Measurements from ENCODE around the gene TRAPPC5.

The TRAPPC5 gene

DNA sequence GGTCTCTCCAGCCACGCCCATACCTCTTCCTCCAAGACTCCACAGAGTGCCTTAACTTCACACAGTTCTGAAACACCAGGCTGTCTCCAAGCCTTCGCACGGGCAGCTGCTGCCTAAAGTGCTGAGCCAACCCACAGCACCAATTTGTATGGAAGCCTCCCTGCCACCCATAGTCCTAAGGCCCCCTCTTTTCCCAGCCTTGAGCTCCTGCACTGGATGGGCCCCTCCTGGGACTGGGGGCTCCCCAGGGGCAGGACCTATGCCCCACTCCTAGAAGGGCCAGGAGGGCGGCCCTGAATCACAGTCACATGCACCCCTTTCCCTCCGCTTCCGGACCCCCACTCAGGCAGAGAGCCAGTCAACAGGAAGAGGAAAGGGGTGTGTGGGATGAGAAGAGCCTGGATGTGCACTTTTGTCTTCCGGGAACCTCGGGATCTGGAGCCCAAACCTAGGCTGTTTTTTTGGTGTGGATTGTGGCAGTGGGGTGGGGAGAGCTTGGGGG is 26.4 kb downstream of the TRAPPC5 start:
- Mint-ChIP-seq H3K27ac (peak overlapping the region; percentile 97), H3K4me1 (peaks cover 57% of the 10 kb centered on the region), H3K9me3 (no peaks in the 10 kb centered on the region), H3K4me3 (peak overlapping the region; percentile 71), H3K27me3 (no peaks in the 10 kb centered on the region), H3K36me3 (no peaks in the 10 kb centered on the region)
- DNase-seq (ENCODE audit: low spot score in 2 of 2) (no peak), ATAC-seq (ENCODE audit: low read depth) (no peak)

DNA sequence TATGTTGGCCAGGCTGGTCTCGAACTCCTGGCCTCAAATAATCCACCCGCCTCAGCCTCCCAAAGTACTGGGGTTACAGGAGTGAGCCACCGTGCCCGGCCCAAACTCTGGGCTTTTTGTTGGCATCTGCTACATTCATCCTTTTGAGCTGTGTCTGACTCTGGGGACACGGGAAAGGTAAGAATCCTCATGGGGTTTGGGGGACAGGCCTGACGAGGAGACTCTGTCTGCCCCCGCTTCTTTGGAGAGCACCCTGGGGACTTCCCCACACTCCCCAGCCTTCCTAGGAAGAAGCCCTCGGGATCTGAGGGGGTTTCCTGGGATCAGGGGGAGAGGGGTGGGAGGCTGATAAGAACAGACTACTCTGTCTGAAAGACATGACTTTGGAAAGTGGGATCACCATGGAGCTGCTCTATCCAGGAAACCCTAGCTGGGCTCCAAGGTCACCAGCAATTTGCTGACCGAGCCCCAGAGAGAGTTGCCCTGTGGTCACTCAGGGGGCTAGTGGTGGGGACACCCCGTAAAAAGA is 29.4 kb downstream of the TRAPPC5 start:
- H3K36me3 Mint-ChIP-seq, result no peaks in the 10 kb centered on the region
- no peak overlapping the region for H3K4me3 Mint-ChIP-seq
- H3K4me1 Mint-ChIP-seq, result peaks cover 41% of the 10 kb centered on the region
- no peaks in the 10 kb centered on the region for H3K9me3 Mint-ChIP-seq
- no peak for ATAC-seq (ENCODE audit: low read depth)
- H3K27ac Mint-ChIP-seq, result peak overlapping the region; percentile 7
- no peaks in the 10 kb centered on the region for H3K27me3 Mint-ChIP-seq
- no peak for DNase-seq (ENCODE audit: low spot score in 2 of 2)

DNA sequence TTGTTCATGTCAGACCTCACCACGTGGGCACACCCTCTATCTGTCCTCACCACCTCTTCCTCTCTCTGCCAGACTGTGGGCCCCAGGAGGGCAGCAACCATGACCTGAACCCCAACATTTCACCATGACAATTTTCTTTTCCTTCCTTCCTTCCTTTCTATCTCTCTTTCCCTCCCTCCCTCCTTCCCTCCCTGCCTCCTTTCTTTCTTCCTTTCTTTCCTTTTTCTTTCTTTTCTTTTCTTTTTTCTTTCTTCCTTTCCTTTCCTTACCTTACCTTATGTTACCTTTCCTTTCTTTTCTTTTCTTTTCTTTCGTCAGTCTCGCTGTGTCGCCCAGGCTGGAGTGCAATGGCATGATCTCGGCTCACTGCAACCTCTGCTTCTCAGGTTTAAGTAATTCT is 30.0 kb downstream of the TRAPPC5 start:
- ATAC-seq (ENCODE audit: low read depth) (no peak), DNase-seq (ENCODE audit: low spot score in 2 of 2) (no peak)
- Mint-ChIP-seq H3K4me3 (peak overlapping the region; percentile 3), H3K36me3 (no peaks in the 10 kb centered on the region), H3K9me3 (no peaks in the 10 kb centered on the region), H3K27ac (peak overlapping the region; percentile 46), H3K4me1 (peaks cover 38% of the 10 kb centered on the region), H3K27me3 (no peaks in the 10 kb centered on the region)

DNA sequence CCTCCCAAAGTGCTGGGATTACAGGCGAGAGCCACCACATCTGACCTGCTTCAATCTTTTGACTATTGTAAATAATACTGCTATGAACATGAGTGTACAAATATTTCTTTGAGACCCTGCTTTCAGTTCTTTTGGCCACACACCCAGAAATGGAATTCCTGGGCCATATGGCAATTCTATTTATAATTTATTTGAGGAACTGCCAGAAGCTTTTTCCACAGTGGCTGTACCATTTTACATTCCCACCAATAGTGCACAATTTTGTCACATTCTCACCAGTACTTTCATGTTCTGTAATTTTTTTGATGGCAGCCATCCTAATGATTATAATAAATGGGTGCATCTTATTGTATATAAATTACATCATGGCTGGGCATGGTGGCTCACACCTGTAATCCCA is 35.0 kb downstream of the TRAPPC5 start:
- peaks cover 21% of the 10 kb centered on the region for H3K4me1 Mint-ChIP-seq
- H3K27ac Mint-ChIP-seq, result peak overlapping the region; percentile 45

DNA sequence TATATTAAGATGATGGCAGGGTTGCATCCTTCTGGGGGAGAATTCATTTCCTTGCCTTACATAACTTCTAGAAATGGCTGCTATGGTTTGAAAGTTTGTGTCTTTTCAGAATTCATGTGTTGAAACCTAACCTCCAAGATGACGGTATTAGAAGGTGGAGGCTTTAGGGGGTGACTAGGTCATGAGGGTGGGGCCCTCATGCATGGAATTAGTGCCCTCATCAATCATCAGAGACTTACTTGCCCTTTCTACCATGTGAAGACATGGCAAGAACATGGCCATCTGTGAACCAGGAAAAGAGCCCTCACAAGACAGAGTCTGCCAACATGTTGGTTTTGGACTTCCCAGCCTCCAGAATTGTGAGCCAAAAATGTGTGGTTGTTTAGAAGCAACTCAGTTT is 36.1 kb downstream of the TRAPPC5 start:
- no peak for ATAC-seq (ENCODE audit: low read depth)
- no peaks in the 10 kb centered on the region for H3K9me3 Mint-ChIP-seq
- H3K4me3 Mint-ChIP-seq, result no peak overlapping the region
- H3K27me3 Mint-ChIP-seq, result no peaks in the 10 kb centered on the region
- no peak overlapping the region for H3K27ac Mint-ChIP-seq
- peaks cover 3% of the 10 kb centered on the region for H3K36me3 Mint-ChIP-seq
- peaks cover 19% of the 10 kb centered on the region for H3K4me1 Mint-ChIP-seq
- no peak for DNase-seq (ENCODE audit: low spot score in 2 of 2)

More for the DNA sequence above, 35.0 kb downstream of the TRAPPC5 start:
- no peak overlapping the region for H3K4me3 Mint-ChIP-seq
- DNase-seq (ENCODE audit: low spot score in 2 of 2) (no peak), ATAC-seq (ENCODE audit: low read depth) (no peak)
- H3K36me3 Mint-ChIP-seq, result peaks cover 3% of the 10 kb centered on the region
- no peaks in the 10 kb centered on the region for H3K9me3 Mint-ChIP-seq
- H3K27me3 Mint-ChIP-seq, result no peaks in the 10 kb centered on the region

DNA sequence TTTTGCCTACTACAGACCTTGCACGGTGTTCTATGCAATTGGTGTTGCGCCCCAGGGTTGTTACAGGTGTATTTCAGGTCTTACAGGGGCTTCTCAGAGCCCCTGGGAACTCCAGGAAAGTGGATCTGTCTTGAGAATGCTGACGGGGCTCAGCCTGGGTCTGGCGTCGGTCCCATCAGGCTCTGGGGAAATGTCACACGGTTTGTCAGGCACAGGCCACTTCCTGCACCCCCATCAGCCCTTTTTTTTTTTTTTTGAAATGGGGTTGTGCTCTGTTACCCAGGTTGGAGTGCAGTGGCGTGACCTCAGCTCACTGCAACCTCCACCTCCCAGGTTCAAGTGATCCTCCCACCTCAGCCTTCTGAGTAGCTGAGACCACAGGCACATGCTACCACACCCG is 38.0 kb downstream of the TRAPPC5 start:
- Mint-ChIP-seq H3K4me3 (peak overlapping the region; percentile 37), H3K4me1 (peaks cover 28% of the 10 kb centered on the region), H3K9me3 (no peaks in the 10 kb centered on the region), H3K27me3 (no peaks in the 10 kb centered on the region), H3K36me3 (peaks cover 3% of the 10 kb centered on the region), H3K27ac (peak overlapping the region; percentile 76)
- DNase-seq (ENCODE audit: low spot score in 2 of 2), result no peak
- ATAC-seq (ENCODE audit: low read depth), result peak; percentile 85

DNA sequence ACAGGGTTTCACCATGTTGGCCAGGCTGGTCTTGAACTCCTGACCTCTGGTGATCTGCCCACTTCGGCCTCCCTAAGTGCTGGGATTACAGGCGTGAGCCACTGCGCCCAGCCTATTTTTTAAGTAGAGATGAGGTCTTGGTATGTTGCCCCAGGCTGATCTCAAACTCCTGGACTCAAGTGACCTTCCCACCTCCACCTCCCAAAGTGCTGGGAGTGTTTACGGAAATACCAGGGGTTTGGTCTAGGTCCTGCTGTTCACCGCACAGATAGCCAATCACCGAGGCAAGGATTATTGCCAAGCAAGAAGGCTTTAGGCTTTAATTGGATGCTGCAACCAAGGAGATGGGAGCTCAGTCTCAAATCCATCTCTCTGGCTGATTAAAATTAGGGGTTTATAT is 39.7 kb downstream of the TRAPPC5 start:
- no peaks in the 10 kb centered on the region for H3K9me3 Mint-ChIP-seq
- DNase-seq (ENCODE audit: low spot score in 2 of 2) (no peak), ATAC-seq (ENCODE audit: low read depth) (no peak)
- H3K27ac Mint-ChIP-seq, result no peak overlapping the region
- H3K27me3 Mint-ChIP-seq, result no peaks in the 10 kb centered on the region
- peaks cover 3% of the 10 kb centered on the region for H3K36me3 Mint-ChIP-seq
- peaks cover 21% of the 10 kb centered on the region for H3K4me1 Mint-ChIP-seq
- H3K4me3 Mint-ChIP-seq, result no peak overlapping the region

DNA sequence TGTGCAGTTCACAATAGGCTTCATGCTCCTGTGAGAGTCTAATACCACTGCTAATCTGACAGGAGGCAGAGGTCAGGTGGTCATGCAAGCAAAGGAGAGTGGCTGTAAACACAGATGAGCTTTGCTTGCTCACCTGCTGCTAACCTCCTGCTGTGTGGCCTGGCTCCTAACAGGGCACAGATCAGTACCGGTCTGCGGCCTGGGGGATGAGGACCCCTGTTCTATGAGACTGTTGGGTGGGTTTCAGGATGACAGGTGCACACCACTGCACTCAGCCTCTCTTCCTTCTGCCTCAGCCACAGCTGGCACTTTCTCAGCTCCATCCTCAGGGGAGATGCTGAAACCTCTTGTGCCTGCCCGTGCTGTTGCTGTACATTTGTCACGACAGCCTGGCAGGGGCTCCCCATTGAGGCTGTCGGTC is 41.6 kb downstream of the TRAPPC5 start:
- peaks cover 15% of the 10 kb centered on the region for H3K4me1 Mint-ChIP-seq
- peaks cover under 1% of the 10 kb centered on the region for H3K27me3 Mint-ChIP-seq
- H3K4me3 Mint-ChIP-seq, result no peak overlapping the region
- no peaks in the 10 kb centered on the region for H3K36me3 Mint-ChIP-seq
- ATAC-seq (ENCODE audit: low read depth) (no peak), DNase-seq (ENCODE audit: low spot score in 2 of 2) (no peak)
- no peak overlapping the region for H3K27ac Mint-ChIP-seq
- H3K9me3 Mint-ChIP-seq, result no peaks in the 10 kb centered on the region

DNA sequence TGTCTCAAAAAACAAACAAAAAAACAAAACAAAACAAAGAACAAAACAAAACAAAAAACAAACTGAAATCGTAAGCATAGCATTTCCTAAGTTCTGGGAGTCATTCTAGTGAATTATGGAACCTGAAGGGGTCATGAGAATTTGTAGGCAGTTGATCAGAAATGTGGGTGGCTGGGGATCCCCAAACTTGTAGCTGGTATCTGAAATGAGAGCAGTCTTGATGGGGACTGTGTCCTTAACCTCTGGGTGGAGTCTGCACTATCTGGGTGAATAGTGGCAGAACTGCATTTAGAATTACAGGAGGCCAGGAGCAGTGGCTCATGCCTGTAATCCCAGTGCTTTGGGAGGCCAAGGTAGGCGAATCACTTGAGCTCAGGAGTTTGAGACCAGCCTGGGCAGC is 45.2 kb downstream of the TRAPPC5 start:
- Mint-ChIP-seq H3K27ac (no peak overlapping the region), H3K4me1 (peaks cover 20% of the 10 kb centered on the region)

DNA sequence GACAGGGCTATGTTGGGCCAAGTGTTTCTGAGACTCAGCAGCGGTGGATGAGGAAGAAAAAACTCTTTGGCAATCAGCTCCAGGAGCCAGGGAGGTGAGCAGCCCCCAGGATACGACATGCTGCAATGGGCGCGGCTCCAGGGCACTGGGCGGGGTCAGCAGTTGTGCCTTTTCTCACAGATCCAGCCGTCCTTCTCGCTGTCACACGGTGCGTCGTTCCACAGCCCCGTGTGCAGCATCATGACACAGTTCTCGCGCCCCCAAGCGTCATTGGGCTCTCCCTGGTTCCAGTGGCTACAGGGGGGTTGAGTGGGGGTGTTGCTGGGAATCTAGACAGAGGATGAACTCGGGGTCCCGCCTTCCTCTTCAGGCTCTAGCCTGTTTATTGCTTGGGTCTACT is 48.6 kb downstream of the TRAPPC5 start:
- peak overlapping the region; percentile 66 for H3K4me3 Mint-ChIP-seq
- DNase-seq (ENCODE audit: low spot score in 2 of 2) (no peak), ATAC-seq (ENCODE audit: low read depth) (peak; percentile 68)
- no peaks in the 10 kb centered on the region for H3K9me3 Mint-ChIP-seq
- peak overlapping the region; percentile 75 for H3K27ac Mint-ChIP-seq
- peaks cover 13% of the 10 kb centered on the region for H3K4me1 Mint-ChIP-seq
- H3K36me3 Mint-ChIP-seq, result peaks cover 3% of the 10 kb centered on the region
- peaks cover 20% of the 10 kb centered on the region for H3K27me3 Mint-ChIP-seq

More for the DNA sequence above, 45.2 kb downstream of the TRAPPC5 start:
- Mint-ChIP-seq H3K27me3 (peaks cover 18% of the 10 kb centered on the region), H3K4me3 (no peak overlapping the region), H3K9me3 (no peaks in the 10 kb centered on the region), H3K36me3 (peaks cover 3% of the 10 kb centered on the region)
- no peak for ATAC-seq (ENCODE audit: low read depth)
- no peak for DNase-seq (ENCODE audit: low spot score in 2 of 2)

DNA sequence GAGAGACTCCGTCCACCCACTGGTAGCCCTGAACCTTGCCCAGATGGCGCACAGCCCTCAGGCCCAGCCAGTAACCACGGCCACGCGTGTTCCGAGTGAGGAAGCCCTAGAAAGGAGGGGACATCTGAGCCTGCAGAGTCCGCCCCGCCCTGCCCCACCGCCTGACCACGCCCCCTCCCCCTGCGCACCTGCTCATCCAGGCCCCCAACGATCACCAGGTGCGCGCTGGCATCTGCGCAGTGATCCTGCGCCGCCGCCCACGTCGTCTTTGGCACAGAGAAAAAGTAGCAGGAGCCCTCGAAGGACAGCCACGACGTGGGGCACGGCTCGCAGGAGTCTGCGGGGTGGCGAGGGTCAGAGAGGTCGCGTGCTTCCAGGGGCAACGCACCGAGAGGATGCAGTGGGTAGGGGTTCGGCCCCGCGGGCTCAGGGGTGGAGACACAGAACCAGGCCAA is 49.2 kb downstream of the TRAPPC5 start:
- H3K4me3 Mint-ChIP-seq, result peak overlapping the region; percentile 66
- peaks cover 15% of the 10 kb centered on the region for H3K4me1 Mint-ChIP-seq
- ATAC-seq (ENCODE audit: low read depth) (peak; percentile 67), DNase-seq (ENCODE audit: low spot score in 2 of 2) (no peak)
- no peaks in the 10 kb centered on the region for H3K9me3 Mint-ChIP-seq
- H3K36me3 Mint-ChIP-seq, result peaks cover 3% of the 10 kb centered on the region
- peak overlapping the region; percentile 75 for H3K27ac Mint-ChIP-seq
- H3K27me3 Mint-ChIP-seq, result peaks cover 22% of the 10 kb centered on the region

DNA sequence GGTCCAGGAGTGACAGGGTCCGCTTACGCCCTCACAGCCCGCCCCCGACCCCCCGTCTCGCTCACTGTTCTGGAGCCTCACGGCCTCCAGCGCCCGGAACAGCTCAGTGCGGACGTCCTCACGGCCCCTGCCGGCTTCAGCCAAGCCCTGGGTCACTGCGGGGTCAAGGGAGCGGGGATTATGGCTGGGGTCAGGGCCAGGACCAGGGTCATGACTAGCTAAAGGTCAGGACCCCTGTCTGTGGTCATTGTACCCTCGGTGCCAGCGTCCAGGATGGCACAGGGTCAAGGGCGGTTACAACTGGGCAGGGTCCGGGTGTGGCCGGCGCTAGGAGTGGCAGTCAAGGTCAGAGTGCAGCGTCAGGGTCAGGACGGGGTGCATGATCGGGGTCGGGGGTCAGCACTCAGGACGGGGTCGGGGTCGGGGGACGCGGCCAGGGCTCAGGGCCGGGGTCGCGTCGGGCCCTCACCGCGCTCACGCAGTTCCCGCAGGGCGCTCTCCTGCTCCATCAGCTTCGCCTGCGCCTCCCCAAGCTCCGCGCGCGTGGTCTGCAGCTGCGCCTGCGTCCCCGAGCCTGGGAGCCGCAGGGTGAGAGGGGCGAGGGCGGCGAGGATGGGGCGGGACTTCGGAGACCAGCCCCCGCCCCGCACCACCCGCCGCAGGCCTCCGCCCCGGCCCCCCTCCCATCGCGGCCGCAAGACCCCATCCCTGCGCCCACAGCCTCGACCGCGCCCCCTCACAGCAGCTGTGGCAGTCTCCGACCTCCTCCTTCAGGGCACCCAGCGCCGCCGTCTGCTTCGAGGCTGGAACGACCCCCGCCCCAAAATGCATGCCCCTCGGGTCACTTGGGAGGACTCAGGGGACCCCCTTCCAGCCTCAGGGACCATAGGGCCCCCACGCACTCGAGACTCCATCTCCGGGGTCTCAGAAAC is 49.9 kb downstream of the TRAPPC5 start:
- peak overlapping the region; percentile 66 for H3K4me3 Mint-ChIP-seq

DNA sequence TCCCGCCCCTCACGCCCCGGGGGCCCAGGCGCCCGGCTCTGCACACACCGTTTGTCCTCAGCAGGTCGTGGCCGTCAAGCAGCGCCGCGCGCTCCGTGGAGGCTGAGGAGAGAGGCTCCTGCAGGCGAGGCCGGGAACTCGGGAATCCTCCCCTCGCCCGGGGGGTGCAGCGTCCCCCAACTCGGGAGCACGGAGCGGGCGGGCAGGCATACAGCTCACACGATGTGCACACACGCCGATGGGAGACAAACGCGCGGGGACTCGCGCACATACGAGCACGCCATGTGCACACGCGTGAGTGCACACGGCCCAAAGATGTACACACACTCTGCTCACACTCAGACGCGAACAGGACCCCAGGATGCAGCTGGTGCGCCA is 50.6 kb downstream of the TRAPPC5 start:
- ATAC-seq (ENCODE audit: low read depth) (no peak), DNase-seq (ENCODE audit: low spot score in 2 of 2) (no peak)
- peaks cover 3% of the 10 kb centered on the region for H3K36me3 Mint-ChIP-seq
- H3K4me1 Mint-ChIP-seq, result peaks cover 15% of the 10 kb centered on the region
- H3K27me3 Mint-ChIP-seq, result peaks cover 22% of the 10 kb centered on the region
- H3K27ac Mint-ChIP-seq, result no peak overlapping the region
- no peak overlapping the region for H3K4me3 Mint-ChIP-seq
- H3K9me3 Mint-ChIP-seq, result no peaks in the 10 kb centered on the region

More for the DNA sequence above, 49.9 kb downstream of the TRAPPC5 start:
- Mint-ChIP-seq H3K36me3 (peaks cover 3% of the 10 kb centered on the region), H3K27me3 (peaks cover 22% of the 10 kb centered on the region), H3K4me1 (peaks cover 15% of the 10 kb centered on the region), H3K9me3 (no peaks in the 10 kb centered on the region), H3K27ac (peak overlapping the region; percentile 75)
- DNase-seq (ENCODE audit: low spot score in 2 of 2), result no peak
- ATAC-seq (ENCODE audit: low read depth), result no peak

DNA sequence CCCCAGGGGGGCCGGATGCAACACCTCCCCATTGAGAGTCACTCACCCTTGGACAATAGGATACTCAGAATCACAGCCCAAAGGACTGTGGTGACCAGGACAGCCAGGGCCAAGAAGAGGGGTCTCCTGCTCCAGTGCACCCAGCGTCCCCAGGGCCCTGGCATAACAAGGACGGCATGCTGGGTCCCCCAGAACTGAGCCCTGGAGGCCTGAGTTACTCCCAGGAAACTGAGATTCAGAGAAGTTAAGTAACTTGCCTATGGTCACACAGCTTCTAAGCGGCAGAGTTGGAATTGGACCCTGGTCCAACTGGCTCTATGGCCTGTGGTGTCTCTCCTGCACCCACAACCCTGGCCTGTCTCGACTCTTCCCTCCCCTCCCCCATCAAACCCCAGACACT is 51.0 kb downstream of the TRAPPC5 start:
- DNase-seq (ENCODE audit: low spot score in 2 of 2) (no peak), ATAC-seq (ENCODE audit: low read depth) (no peak)
- Mint-ChIP-seq H3K27me3 (peaks cover 22% of the 10 kb centered on the region), H3K27ac (no peak overlapping the region), H3K4me1 (peaks cover 15% of the 10 kb centered on the region), H3K4me3 (no peak overlapping the region), H3K36me3 (peaks cover 6% of the 10 kb centered on the region), H3K9me3 (no peaks in the 10 kb centered on the region)

All from memory B cell (primary cell).